ENCODE results near the gene LSAMP.

LSAMP gene

DNA sequence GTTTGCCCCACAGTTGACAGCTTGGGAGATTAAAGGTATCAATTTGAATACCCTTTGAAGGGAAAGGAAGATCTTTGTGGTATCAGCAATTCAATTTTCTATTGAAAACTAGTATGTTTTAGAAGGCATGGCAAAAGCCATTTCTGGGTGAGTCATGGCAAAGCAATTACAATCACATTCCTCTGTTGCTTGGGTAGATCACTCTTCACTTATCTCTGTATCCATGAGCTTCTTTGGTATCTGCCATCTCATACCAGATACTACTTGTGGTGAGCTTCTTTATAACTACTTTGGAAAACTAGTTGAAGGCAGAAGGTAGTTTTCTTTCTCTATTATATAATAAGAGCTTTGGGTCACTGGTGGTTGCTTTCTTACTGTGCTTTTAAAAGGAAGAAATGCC lies 28.3 kb upstream of the LSAMP start (continued):
- TF ChIP-seq ZNF426 (tag by site-specific recombination; IDR thresholded peaks at IDR 0.05) (no peak), ZNF530 (tag by site-specific recombination; IDR thresholded peaks at IDR 0.05; ENCODE audit: low read depth) (no peak), ZNF621 (tag by site-specific recombination; IDR thresholded peaks at IDR 0.05) (no peak), ZNF776 (tag by site-specific recombination; IDR thresholded peaks at IDR 0.05; ENCODE audit: borderline replicate concordance) (no peak), ZNF157 (tag by site-specific recombination; IDR thresholded peaks at IDR 0.05) (no peak), ZEB2 (tag by site-specific recombination; IDR thresholded peaks at IDR 0.05) (no peak)
- TF ChIP-seq, protein P1, sequence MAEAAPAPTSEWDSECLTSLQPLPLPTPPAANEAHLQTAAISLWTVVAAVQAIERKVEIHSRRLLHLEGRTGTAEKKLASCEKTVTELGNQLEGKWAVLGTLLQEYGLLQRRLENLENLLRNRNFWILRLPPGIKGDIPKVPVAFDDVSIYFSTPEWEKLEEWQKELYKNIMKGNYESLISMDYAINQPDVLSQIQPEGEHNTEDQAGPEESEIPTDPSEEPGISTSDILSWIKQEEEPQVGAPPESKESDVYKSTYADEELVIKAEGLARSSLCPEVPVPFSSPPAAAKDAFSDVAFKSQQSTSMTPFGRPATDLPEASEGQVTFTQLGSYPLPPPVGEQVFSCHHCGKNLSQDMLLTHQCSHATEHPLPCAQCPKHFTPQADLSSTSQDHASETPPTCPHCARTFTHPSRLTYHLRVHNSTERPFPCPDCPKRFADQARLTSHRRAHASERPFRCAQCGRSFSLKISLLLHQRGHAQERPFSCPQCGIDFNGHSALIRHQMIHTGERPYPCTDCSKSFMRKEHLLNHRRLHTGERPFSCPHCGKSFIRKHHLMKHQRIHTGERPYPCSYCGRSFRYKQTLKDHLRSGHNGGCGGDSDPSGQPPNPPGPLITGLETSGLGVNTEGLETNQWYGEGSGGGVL (tag by site-specific recombination; IDR thresholded peaks at IDR 0.05) = no peak
- TF ChIP-seq, protein P2, sequence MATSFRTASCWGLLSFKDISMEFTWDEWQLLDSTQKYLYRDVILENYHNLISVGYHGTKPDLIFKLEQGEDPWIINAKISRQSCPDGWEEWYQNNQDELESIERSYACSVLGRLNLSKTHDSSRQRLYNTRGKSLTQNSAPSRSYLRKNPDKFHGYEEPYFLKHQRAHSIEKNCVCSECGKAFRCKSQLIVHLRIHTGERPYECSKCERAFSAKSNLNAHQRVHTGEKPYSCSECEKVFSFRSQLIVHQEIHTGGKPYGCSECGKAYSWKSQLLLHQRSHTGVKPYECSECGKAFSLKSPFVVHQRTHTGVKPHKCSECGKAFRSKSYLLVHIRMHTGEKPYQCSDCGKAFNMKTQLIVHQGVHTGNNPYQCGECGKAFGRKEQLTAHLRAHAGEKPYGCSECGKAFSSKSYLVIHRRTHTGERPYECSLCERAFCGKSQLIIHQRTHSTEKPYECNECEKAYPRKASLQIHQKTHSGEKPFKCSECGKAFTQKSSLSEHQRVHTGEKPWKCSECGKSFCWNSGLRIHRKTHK (tag by site-specific recombination; IDR thresholded peaks at IDR 0.05) = no peak

DNA sequence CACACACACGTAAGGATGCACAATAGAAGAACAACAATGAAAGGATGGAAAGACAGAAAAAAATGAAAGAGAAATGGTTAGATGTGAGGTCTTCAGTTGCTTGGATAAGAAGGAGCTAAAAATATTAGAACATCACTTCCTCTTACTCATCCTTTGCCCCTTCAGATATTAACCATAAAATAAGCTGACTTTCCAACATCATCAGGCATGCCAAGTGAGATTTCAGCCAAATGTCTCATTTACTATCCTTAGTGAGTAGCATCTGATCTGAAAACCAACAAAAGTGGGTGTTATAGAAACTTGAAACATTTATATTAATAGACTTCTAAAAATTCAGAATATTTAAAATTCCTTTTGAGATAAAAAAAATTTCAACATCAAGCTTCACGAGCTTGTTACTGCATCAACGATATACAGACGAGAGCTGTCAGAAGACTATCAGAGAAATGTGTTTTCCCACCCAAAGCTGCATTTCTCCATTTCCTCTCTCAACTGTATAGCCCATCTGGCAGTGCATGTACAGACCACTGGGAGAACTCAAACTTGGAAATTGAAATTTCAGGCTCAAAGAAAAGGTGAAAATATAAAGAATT lies 25.4 kb upstream of the LSAMP start:
- no peak overlapping the region for H3K27ac ChIP-seq (ENCODE audit: extremely low read depth, low read depth, low read length)
- CTCF ChIA-PET = no interaction called here

More for the DNA sequence above, 25.4 kb upstream of the LSAMP start:
- Histone ChIP-seq H3K4me3 (ENCODE audit: low read depth, low read length) (no peak overlapping the region), H3K4me1 (ENCODE audit: control insufficient read depth, insufficient read depth, low read length) (no peaks in the 10 kb centered on the region), H3K36me3 (ENCODE audit: control insufficient read depth in 2 of 2, insufficient read depth in 1 of 2, low read length in 2 of 2) (no peaks in the 10 kb centered on the region), H3K9me3 (ENCODE audit: control insufficient read depth, insufficient read depth, low read depth, low read length) (no peaks in the 10 kb centered on the region)
- TF ChIP-seq ZNF366 (tag by site-specific recombination; conservative IDR thresholded peaks at IDR 0.05) = no peak
- no peak for TF ChIP-seq ZNF37A (tag by site-specific recombination; IDR thresholded peaks at IDR 0.05)
- TF ChIP-seq, protein P3, sequence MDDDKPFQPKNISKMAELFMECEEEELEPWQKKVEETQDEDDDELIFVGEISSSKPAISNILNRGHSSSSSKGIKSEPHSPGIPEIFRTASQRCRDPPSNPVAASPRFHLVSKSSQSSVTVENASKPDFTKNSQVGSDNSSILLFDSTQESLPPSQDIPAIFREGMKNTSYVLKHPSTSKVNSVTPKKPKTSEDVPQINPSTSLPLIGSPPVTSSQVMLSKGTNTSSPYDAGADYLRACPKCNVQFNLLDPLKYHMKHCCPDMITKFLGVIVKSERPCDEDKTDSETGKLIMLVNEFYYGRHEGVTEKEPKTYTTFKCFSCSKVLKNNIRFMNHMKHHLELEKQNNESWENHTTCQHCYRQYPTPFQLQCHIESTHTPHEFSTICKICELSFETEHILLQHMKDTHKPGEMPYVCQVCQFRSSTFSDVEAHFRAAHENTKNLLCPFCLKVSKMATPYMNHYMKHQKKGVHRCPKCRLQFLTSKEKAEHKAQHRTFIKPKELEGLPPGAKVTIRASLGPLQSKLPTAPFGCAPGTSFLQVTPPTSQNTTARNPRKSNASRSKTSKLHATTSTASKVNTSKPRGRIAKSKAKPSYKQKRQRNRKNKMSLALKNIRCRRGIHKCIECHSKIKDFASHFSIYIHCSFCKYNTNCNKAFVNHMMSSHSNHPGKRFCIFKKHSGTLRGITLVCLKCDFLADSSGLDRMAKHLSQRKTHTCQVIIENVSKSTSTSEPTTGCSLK (tag by site-specific recombination; IDR thresholded peaks at IDR 0.05) = no peak
- no peak for TF ChIP-seq OSR2 (tag by site-specific recombination; IDR thresholded peaks at IDR 0.05)
- TF ChIP-seq ZBTB17 (tag by site-specific recombination; IDR thresholded peaks at IDR 0.05) = no peak
- TF ChIP-seq, protein P4, sequence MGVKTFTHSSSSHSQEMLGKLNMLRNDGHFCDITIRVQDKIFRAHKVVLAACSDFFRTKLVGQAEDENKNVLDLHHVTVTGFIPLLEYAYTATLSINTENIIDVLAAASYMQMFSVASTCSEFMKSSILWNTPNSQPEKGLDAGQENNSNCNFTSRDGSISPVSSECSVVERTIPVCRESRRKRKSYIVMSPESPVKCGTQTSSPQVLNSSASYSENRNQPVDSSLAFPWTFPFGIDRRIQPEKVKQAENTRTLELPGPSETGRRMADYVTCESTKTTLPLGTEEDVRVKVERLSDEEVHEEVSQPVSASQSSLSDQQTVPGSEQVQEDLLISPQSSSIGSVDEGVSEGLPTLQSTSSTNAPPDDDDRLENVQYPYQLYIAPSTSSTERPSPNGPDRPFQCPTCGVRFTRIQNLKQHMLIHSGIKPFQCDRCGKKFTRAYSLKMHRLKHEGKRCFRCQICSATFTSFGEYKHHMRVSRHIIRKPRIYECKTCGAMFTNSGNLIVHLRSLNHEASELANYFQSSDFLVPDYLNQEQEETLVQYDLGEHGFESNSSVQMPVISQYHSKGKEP (tag by site-specific recombination; IDR thresholded peaks at IDR 0.05) = no peak
- no peak for TF ChIP-seq ZNF132 (tag by site-specific recombination; IDR thresholded peaks at IDR 0.05; ENCODE audit: borderline replicate concordance)
- TF ChIP-seq MZF1 (tag by site-specific recombination; IDR thresholded peaks at IDR 0.05; ENCODE audit: borderline replicate concordance) = no peak
- no peak for TF ChIP-seq ZBTB1 (tag by site-specific recombination; IDR thresholded peaks at IDR 0.05)
- no peak for TF ChIP-seq ZNF544 (tag by site-specific recombination; IDR thresholded peaks at IDR 0.05)
- no peak for TF ChIP-seq ZBTB21 (tag by site-specific recombination; IDR thresholded peaks at IDR 0.05)
- TF ChIP-seq, protein P5, sequence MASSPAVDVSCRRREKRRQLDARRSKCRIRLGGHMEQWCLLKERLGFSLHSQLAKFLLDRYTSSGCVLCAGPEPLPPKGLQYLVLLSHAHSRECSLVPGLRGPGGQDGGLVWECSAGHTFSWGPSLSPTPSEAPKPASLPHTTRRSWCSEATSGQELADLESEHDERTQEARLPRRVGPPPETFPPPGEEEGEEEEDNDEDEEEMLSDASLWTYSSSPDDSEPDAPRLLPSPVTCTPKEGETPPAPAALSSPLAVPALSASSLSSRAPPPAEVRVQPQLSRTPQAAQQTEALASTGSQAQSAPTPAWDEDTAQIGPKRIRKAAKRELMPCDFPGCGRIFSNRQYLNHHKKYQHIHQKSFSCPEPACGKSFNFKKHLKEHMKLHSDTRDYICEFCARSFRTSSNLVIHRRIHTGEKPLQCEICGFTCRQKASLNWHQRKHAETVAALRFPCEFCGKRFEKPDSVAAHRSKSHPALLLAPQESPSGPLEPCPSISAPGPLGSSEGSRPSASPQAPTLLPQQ (tag by site-specific recombination; IDR thresholded peaks at IDR 0.05) = no peak
- TF ChIP-seq, protein P6, sequence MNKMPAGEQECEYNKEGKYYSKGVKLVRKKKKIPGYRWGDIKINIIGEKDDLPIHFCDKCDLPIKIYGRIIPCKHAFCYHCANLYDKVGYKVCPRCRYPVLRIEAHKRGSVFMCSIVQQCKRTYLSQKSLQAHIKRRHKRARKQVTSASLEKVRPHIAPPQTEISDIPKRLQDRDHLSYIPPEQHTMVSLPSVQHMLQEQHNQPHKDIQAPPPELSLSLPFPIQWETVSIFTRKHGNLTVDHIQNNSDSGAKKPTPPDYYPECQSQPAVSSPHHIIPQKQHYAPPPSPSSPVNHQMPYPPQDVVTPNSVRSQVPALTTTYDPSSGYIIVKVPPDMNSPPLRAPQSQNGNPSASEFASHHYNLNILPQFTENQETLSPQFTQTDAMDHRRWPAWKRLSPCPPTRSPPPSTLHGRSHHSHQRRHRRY (tag by site-specific recombination; IDR thresholded peaks at IDR 0.05) = no peak
- no peak for TF ChIP-seq ZNF138 (tag by site-specific recombination; IDR thresholded peaks at IDR 0.05; ENCODE audit: borderline replicate concordance)
- TF ChIP-seq ZNF558 (tag by site-specific recombination; IDR thresholded peaks at IDR 0.05) = no peak
- no peak for TF ChIP-seq ZNF501 (tag by site-specific recombination; IDR thresholded peaks at IDR 0.05)
- no peak for TF ChIP-seq ZNF777 (tag by site-specific recombination; IDR thresholded peaks at IDR 0.05; ENCODE audit: borderline replicate concordance)
- no peak for TF ChIP-seq ZNF391 (tag by site-specific recombination; IDR thresholded peaks at IDR 0.05; ENCODE audit: borderline replicate concordance, low read depth)
- POLR2A ChIA-PET = no interaction called here
